DMS 273 (cell line): Measurements from ENCODE around the gene MRPL49.
"Not testable (repeated sequence)": the region's sequence is repeated elsewhere in the genome, so short reads cannot be mapped to it uniquely, and the experiment has no call there.

Source experiments
- DNase-seq: peaks from one replicate; lab custom pipeline; 2025; ENCODE audit not compliant: unreplicated experiment; lab: John Stamatoyannopoulos, UW

MRPL49 gene

GRCh38 chr11:65165410-65166317 lies 43.5 kb downstream of the MRPL49 start:
- no peak for DNase-seq

GRCh38 chr11:65166893-65167292 lies 44.8 kb downstream of the MRPL49 start:
- DNase-seq, result no peak

DNA sequence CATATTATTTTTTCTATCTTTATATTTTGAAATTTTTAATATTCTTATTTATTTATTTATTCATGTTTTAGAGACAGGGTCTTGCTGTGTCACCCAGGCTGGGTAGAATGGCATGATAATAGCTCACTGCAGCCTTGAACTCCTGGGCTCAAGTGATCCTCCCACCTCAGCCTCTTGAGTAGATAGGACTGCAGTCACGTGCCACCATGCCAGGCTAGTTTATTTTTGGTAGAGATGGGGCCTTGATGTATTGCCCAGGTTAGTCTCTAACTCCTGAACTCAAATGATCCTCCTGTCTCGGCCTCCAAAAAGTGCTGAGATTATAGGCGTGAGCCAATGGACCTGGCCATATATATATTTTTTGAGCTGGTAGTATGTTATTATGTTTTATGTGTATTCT lies 45.5 kb downstream of the MRPL49 start:
- DNase-seq, result no peak

- no peak for DNase-seq
These were observed 47.1 kb downstream of the MRPL49 start for GRCh38 chr11:65169164-65169641.

GRCh38 chr11:65170058-65170534 lies 48.0 kb downstream of the MRPL49 start, which contains the start of gene SPDYC:
TSS of gene SPDYC (plus strand) at chr11:65170233. CDS start at chr11:65171358, 1,125 bp downstream.
- DNase-seq, result no peak

DNA sequence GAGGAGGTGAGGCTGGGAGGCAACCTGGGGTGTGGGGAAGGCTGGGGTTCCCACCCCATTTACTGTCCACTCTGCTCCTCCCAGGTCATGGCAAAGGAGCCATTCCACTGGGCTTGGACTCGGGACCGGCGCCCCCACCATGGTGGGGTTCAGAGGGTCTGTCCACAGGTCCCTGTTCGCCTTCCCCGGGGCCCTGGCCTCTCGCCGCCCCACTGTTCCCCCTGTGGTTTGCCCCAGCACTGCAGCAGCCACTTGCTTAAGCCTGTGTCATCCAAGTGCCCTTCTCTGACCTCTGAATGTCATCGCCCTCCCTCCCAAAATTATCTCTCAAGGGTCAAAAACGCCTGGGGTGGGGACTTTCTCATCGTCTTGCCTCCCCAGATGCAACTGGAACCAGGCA lies 50.5 kb downstream of the MRPL49 start:
- no peak for DNase-seq

DNA sequence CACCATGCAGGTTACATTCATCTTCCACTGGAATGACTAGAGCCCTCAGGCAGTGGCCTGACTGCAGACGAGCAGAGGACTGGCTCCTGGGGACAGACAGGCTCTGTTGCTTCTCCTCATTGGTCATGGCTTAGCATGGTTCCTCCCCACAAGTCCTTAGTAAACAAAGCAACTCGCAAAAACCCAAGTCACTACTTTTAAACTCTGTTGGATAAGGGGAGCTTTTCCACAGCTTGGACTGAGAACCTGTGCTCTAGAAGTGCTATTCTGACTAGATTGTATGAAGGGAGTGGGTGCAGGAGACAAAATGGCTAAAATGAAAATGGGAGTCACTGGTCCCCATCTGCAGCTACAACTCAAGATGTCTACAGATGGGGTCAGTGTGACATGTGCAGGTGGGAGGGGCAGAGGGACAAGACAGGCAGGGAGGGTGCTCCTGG lies 52.5 kb downstream of the MRPL49 start:
- DNase-seq, result not testable (repeated sequence)
